ENCODE data around the gene VIT.

DNA sequence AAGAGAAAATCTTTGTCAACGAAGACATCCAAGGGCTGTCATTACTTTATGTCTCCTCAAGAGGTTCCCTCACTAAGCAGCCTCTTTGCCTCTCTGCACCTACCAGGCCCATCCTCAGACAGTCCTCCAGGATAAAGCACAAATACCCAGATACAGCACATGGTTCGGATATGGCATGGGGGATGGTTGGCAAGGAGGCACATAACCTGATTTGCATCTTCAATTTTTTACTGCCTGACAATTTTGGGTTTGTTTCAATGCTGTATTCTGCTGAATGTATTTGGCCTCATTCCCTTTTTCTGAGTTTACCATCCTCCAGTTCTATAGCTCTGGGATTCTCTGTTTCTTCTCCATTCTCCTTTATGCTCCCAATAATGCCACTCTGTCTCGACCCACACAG lies 78.8 kb downstream of the VIT start:
- TF ChIP-seq EZH2 (IDR thresholded peaks at IDR 0.05; ENCODE audit: insufficient read depth, poor library complexity, severe bottlenecking) (no peak), EZH2phosphoT487 (IDR thresholded peaks at IDR 0.05; ENCODE audit: insufficient read depth, low read depth) (no peak)

All from GM23248 (cell line).